ENCODE measurements around the gene ELL.
A peak's percentile ranks its signal among the peaks of the same experiment; 100 is the strongest.

ELL gene

GRCh38 chr19:18430417-18431144 is 91.3 kb downstream of the ELL start:
- Histone ChIP-seq H3K4me3 (ENCODE audit: low read length in 2 of 2) (no peak overlapping the region), H3K27me3 (ENCODE audit: control insufficient read depth in 3 of 3, insufficient read depth in 3 of 3, low read depth in 1 of 3, low read length in 3 of 3) (no peaks in the 10 kb centered on the region), H4K91ac (ENCODE audit: low read depth, low read length, poor library complexity) (no peak overlapping the region), H3K18ac (ENCODE audit: low read length) (peak overlapping the region; percentile 98), H3K27ac (replicated peaks; ENCODE audit: low read length) (no peak overlapping the region), H2BK5ac (ENCODE audit: low read length) (peak overlapping the region; percentile 97), H2AFZ (ENCODE audit: low read length) (no peak overlapping the region), H3K14ac (ENCODE audit: low read length) (peak overlapping the region; percentile 82), H2BK12ac (ENCODE audit: low read length) (peak overlapping the region; percentile 49), H3K4me1 (ENCODE audit: control insufficient read depth in 2 of 2, insufficient read depth in 1 of 2, low read depth in 1 of 2, low read length in 2 of 2) (peaks cover 37 to 51% of the 10 kb centered on the region in 2 donors), H2BK15ac (ENCODE audit: low read length) (peak overlapping the region; percentile 99), H3K23ac (ENCODE audit: low read depth, low read length, poor library complexity) (peak overlapping the region; percentile 73), H3K36me3 (replicated peaks in 1 of 2; ENCODE audit: control insufficient read depth in 2 of 2, insufficient read depth in 2 of 2, low read length in 2 of 2) (peaks cover 9 to 48% of the 10 kb centered on the region in 2 donors), H3K9ac (ENCODE audit: low read depth, low read length, poor library complexity) (peak overlapping the region; percentile 60), H2BK120ac (ENCODE audit: low read depth, low read length) (peak overlapping the region; percentile 99), H3K9me3 (replicated peaks in 1 of 2; ENCODE audit: control insufficient read depth in 2 of 2, insufficient read depth in 1 of 2, low read depth in 1 of 2, low read length in 2 of 2) (no peaks in the 10 kb centered on the region), H4K8ac (ENCODE audit: low read depth, low read length) (no peak overlapping the region), H3K79me1 (ENCODE audit: low read depth, low read length) (peaks cover 7% of the 10 kb centered on the region), H3K4ac (ENCODE audit: low read length) (peak overlapping the region; percentile 38), H3K4me2 (ENCODE audit: insufficient read depth, low read length, poor library complexity, severe bottlenecking) (no peak overlapping the region), H2AK5ac (ENCODE audit: low read depth, low read length) (peak overlapping the region; percentile 100)
- WGBS, 2 donors (ENCODE audit: extremely low coverage in 2 of 2, insufficient read length in 2 of 2, insufficient replicate concordance in 1 of 2), result no CpG with 5 or more reads among the region's 21 CpGs
- DNase-seq (ENCODE audit: low spot score), result no peak

GRCh38 chr19:18429717-18430416 is 92.0 kb downstream of the ELL start:
- Histone ChIP-seq H3K36me3 (replicated peaks in 1 of 2; ENCODE audit: control insufficient read depth in 2 of 2, insufficient read depth in 2 of 2, low read length in 2 of 2) (peaks cover 5 to 40% of the 10 kb centered on the region in 2 donors), H4K91ac (ENCODE audit: low read depth, low read length, poor library complexity) (no peak overlapping the region), H3K9me3 (replicated peaks in 1 of 2; ENCODE audit: control insufficient read depth in 2 of 2, insufficient read depth in 1 of 2, low read depth in 1 of 2, low read length in 2 of 2) (no peaks in the 10 kb centered on the region), H3K4me3 (ENCODE audit: low read length in 2 of 2) (peak overlapping the region; percentile 45 to 67), H3K79me1 (ENCODE audit: low read depth, low read length) (peaks cover 5% of the 10 kb centered on the region), H2BK12ac (ENCODE audit: low read length) (no peak overlapping the region), H3K18ac (ENCODE audit: low read length) (peak overlapping the region; percentile 98), H3K4ac (ENCODE audit: low read length) (peak overlapping the region; percentile 17), H2BK15ac (ENCODE audit: low read length) (peak overlapping the region; percentile 99), H3K23ac (ENCODE audit: low read depth, low read length, poor library complexity) (peak overlapping the region; percentile 80), H4K8ac (ENCODE audit: low read depth, low read length) (peak overlapping the region; percentile 72), H3K4me2 (ENCODE audit: insufficient read depth, low read length, poor library complexity, severe bottlenecking) (peak overlapping the region; percentile 89), H2AK5ac (ENCODE audit: low read depth, low read length) (peak overlapping the region; percentile 100), H3K14ac (ENCODE audit: low read length) (no peak overlapping the region), H2BK5ac (ENCODE audit: low read length) (peak overlapping the region; percentile 97), H2AFZ (ENCODE audit: low read length) (peak overlapping the region; percentile 90), H2BK120ac (ENCODE audit: low read depth, low read length) (peak overlapping the region; percentile 99), H3K27ac (replicated peaks; ENCODE audit: low read length) (peak overlapping the region; percentile 95), H3K9ac (ENCODE audit: low read depth, low read length, poor library complexity) (no peak overlapping the region), H3K27me3 (ENCODE audit: control insufficient read depth in 3 of 3, insufficient read depth in 3 of 3, low read depth in 1 of 3, low read length in 3 of 3) (no peaks in the 10 kb centered on the region), H3K4me1 (ENCODE audit: control insufficient read depth in 2 of 2, insufficient read depth in 1 of 2, low read depth in 1 of 2, low read length in 2 of 2) (peaks cover 40 to 56% of the 10 kb centered on the region in 2 donors)
- WGBS, 2 donors (ENCODE audit: extremely low coverage in 2 of 2, insufficient read length in 2 of 2, insufficient replicate concordance in 1 of 2), result no CpG with 5 or more reads among the region's 13 CpGs
- no peak for DNase-seq (ENCODE audit: low spot score)

- Histone ChIP-seq H3K27ac (replicated peaks; ENCODE audit: low read length) (peak overlapping the region; percentile 95), H3K23ac (ENCODE audit: low read depth, low read length, poor library complexity) (peak overlapping the region; percentile 95), H3K27me3 (ENCODE audit: control insufficient read depth in 3 of 3, insufficient read depth in 3 of 3, low read depth in 1 of 3, low read length in 3 of 3) (no peaks in the 10 kb centered on the region), H3K4me3 (ENCODE audit: low read length in 2 of 2) (peak overlapping the region; percentile 45 to 67), H2AK5ac (ENCODE audit: low read depth, low read length) (peak overlapping the region; percentile 100), H3K14ac (ENCODE audit: low read length) (no peak overlapping the region), H2BK120ac (ENCODE audit: low read depth, low read length) (peak overlapping the region; percentile 99), H3K4me1 (ENCODE audit: control insufficient read depth in 2 of 2, insufficient read depth in 1 of 2, low read depth in 1 of 2, low read length in 2 of 2) (peaks cover 43 to 57% of the 10 kb centered on the region in 2 donors), H3K9ac (ENCODE audit: low read depth, low read length, poor library complexity) (peak overlapping the region; percentile 81), H3K36me3 (replicated peaks in 1 of 2; ENCODE audit: control insufficient read depth in 2 of 2, insufficient read depth in 2 of 2, low read length in 2 of 2) (peaks cover 0 to 32% of the 10 kb centered on the region in 2 donors), H2BK15ac (ENCODE audit: low read length) (peak overlapping the region; percentile 99), H3K4me2 (ENCODE audit: insufficient read depth, low read length, poor library complexity, severe bottlenecking) (peak overlapping the region; percentile 89), H2AFZ (ENCODE audit: low read length) (peak overlapping the region; percentile 90), H4K91ac (ENCODE audit: low read depth, low read length, poor library complexity) (no peak overlapping the region), H4K8ac (ENCODE audit: low read depth, low read length) (no peak overlapping the region), H3K18ac (ENCODE audit: low read length) (peak overlapping the region; percentile 99), H3K9me3 (replicated peaks in 1 of 2; ENCODE audit: control insufficient read depth in 2 of 2, insufficient read depth in 1 of 2, low read depth in 1 of 2, low read length in 2 of 2) (no peaks in the 10 kb centered on the region), H3K4ac (ENCODE audit: low read length) (no peak overlapping the region), H2BK12ac (ENCODE audit: low read length) (peak overlapping the region; percentile 63), H2BK5ac (ENCODE audit: low read length) (peak overlapping the region; percentile 97), H3K79me1 (ENCODE audit: low read depth, low read length) (peaks cover 10% of the 10 kb centered on the region)
- WGBS, 2 donors (ENCODE audit: extremely low coverage in 2 of 2, insufficient read length in 2 of 2, insufficient replicate concordance in 1 of 2), result no CpG with 5 or more reads among the region's 77 CpGs
- peak; percentile 94 for DNase-seq (ENCODE audit: low spot score)
These were observed 92.8 kb downstream of the ELL start for GRCh38 chr19:18428787-18429674.
